GM21526 (cell line): Measurements from ENCODE around the gene SPDYE16.
A peak's percentile ranks its signal among the peaks of the same experiment; 100 is the strongest.
"Not testable (repeated sequence)": the region's sequence is repeated elsewhere in the genome, so short reads cannot be mapped to it uniquely, and the experiment has no call there.

Experiments used
- ATAC-seq: cut with Tn5 transposase; IDR thresholded peaks from one replicate; pipeline ENCODE4 v1.9.1; 2021; ENCODE audit warnings: moderate library complexity; ENCODE audit not compliant: unreplicated experiment, low FRiP score

The SPDYE16 gene

GRCh38 chr7:76549855-76550248, 6.8 kb upstream of the SPDYE16 start:
- not testable (repeated sequence) for ATAC-seq

- peak; percentile 99 for ATAC-seq
Measured at GRCh38 chr7:76549025-76549854, 6.1 kb upstream of the SPDYE16 start.

DNA sequence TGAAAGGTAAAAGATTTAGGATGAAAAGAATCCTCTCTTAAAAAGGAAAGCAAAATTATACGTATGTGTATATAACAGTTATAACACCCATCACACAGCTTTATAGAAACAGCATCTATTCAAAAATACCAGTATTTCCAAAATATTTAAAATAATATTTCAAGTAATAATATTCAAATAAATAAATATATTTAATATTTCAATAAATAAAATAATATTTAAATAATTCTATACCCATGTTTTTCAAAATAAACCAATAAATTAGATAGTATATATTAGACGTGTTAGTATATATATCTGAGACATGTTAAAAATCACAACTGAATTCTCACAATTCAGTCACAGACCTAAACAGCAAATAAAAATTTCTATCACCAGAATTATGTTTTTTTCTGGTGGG, 11.5 kb downstream of the SPDYE16 start:
- not testable (repeated sequence) for ATAC-seq

GRCh38 chr7:76526183-76526582, 16.9 kb downstream of the SPDYE16 start:
- ATAC-seq = not testable (repeated sequence)

- ATAC-seq = not testable (repeated sequence)
Measured at GRCh38 chr7:76516932-76517331, 26.2 kb downstream of the SPDYE16 start.

GRCh38 chr7:76515999-76516443, 27.1 kb downstream of the SPDYE16 start:
- ATAC-seq = no peak

- no peak for ATAC-seq
Measured at GRCh38 chr7:76514926-76515771, 27.9 kb downstream of the SPDYE16 start.

DNA sequence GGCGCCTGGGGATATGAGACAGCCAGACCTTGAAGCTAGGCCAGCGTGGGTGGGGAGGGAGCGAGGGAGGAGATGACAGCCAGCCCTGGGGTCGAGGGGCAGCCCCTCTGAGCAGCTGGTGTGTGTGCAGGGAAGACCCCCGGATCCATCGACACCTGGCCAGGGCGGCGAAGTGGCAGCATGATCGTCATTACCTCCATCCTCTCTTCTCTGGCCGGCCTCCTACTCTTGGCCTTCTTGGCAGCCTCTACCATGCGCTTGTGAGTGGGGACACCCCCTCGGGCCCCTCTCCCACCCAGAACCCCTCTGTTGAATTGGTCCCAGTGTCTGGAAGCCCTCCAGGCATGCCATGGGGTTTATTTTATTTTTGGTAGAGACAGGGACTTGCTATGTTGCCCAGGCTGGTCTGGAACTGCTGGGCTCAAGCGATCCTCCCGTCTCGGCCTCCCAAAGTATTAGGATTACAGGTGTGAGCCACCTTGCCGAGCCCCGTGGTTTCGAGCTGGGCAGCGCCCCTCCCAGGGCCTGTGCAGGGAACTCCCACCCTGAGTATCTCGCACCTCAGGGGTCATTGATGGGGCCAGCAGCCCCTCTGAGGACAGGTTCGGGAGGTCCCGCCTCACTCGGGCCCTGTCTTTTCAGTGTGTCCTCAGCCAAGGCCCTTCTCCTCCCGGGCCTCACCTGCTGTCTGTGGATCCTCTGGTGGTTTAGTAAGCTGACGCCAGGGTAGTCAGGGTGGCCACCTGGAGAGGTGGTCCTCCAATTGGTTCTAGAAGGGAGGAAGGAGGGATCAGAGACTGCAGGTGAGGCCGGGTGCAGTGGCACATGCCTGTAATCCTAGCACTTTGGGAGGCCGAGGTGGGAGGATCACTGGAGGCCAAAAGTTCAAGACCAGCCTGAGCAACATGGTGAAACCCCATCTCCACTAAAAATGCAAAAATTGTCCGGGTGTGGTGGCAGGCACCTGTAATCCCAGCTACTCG, 29.0 kb downstream of the SPDYE16 start:
- no peak for ATAC-seq

DNA sequence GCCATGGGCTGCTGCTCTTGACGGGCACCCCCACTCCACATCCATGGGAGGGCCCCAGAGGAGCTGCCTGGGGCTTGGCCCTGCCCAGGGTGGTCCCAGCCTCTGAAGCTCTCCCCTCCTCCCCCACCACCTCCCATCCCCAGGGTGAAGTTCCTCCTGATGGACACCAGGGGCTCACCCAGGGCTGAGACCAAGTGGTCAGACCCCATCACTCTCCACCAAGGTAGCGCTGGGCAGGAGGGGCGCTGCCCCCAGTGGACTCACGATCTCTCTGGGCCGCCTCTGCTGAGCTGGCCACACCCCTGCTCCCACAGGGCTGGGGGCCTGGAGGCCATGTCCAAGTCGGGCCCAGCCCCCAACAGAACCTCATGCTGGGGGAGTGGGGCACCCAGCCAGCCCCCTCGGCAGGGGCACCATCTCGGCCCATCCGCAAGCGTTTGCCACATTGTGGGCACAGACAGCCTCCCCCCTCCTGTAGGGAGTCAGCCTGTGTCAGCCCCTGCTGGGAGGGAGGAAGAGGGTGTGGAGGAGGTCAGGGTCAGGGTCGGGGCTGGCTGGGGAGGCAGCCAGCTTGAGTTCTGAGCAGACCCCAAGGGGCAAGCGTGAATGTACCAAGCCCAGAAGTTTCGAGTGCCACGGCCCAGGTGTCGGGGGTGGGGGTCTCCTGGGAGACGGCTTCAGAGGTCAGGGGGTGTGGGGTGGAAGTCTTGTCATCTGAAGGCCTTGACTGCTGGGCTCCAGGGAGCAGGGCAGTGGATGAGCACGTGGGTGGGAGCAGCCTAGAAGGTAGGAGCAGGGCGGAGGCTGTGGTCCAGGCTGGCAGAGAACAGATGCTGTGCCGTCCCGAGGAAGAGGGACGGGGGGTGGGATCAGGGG, 29.9 kb downstream of the SPDYE16 start:
- ATAC-seq = no peak

GRCh38 chr7:76511911-76512885, 30.9 kb downstream of the SPDYE16 start:
- not testable (repeated sequence) for ATAC-seq

DNA sequence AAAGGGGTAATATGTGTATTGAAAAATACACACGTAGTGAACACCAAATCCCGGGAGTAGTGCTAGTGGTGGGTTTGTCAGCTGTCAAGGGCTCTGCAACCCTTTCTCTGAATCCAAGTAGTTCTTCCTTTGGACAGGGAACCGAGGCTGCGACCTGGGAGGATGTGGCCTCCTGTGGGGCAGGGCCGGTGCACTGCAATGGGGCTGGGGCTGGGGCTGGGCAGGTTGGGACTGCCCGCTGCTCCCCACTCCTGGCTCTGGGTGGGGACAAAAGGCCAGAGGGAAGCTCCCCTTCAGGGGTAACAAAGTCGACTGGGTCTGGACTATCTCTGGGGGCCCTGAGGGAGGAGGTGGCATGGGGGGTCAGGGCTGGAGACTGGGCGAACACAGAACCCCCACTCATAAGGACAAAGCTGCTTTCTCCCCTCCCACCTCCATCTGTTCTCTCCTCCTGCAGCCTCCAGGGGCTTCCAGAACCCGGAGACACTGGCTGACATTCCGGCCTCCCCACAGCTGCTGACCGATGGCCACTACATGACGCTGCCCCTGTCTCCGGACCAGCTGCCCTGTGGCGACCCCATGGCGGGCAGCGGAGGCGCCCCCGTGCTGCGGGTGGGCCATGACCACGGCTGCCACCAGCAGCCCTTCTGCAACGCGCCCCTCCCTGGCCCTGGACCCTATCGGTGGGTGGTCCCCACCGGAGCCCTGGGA, 31.7 kb downstream of the SPDYE16 start:
- not testable (repeated sequence) for ATAC-seq

- ATAC-seq = no peak
Measured at GRCh38 chr7:76509931-76510877, 32.9 kb downstream of the SPDYE16 start, which contains the start of gene UPK3B. Gene UPK3B, plus strand, starts transcription at chr7:76510552. Its CDS starts 101 bp downstream, at chr7:76510653.

- ATAC-seq = no peak
Measured at GRCh38 chr7:76507723-76508406, 35.2 kb downstream of the SPDYE16 start.

DNA sequence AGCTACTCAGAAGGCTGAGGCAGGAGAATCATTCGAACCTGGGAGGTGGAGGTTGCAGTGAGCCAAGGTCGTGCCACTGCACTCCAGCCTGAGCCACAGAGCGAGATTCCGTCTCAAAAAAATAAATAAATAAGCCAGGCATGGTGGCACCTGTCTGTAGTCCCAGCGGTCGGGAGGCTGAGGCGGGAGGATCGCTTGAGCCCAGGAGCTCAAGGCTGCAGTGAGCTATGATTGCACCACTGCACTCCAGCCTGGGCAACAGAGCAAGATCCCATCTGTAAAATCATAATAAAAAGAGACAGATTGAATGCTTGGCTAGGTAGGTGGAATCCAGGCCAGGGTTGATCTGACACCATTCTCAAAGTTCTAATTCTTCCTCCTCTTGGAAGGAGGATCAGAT, 36.5 kb downstream of the SPDYE16 start:
- ATAC-seq = not testable (repeated sequence)

GRCh38 chr7:76506081-76506440, 37.0 kb downstream of the SPDYE16 start:
- no peak for ATAC-seq
